Muscle layer of duodenum (tissue), 2 donors: ENCODE data around the gene ARL4C.
"Not testable (repeated sequence)": the region's sequence is repeated elsewhere in the genome, so short reads cannot be mapped to it uniquely, and the experiment has no call there.

Experiments used
- H3K27ac ChIP-seq: one replicate; pipeline ENCODE4 v1.7.0; 2013; ENCODE audit warnings: mild to moderate bottlenecking, low read length
- H3K27me3 ChIP-seq: one replicate; pipeline ENCODE4 v1.7.0; 2013; ENCODE audit warnings: low read depth, mild to moderate bottlenecking, control low read depth, low read length
- H3K36me3 ChIP-seq, 2 donors: one replicate each; pipeline ENCODE4 v1.7.0; 2013; ENCODE audit warnings: low read length in 2 of 2, control low read depth in 1 of 2, mild to moderate bottlenecking in 1 of 2; ENCODE audit not compliant: insufficient read depth in 2 of 2, control insufficient read depth in 1 of 2
- H3K4me1 ChIP-seq, 2 donors: one replicate each; pipeline ENCODE4 v1.7.0; 2013; ENCODE audit warnings: low read length in 2 of 2, mild to moderate bottlenecking in 2 of 2, control low read depth in 1 of 2, moderate library complexity in 1 of 2; ENCODE audit not compliant: insufficient read depth in 2 of 2, control insufficient read depth in 1 of 2
- H3K4me3 ChIP-seq, 2 donors: one replicate each; pipeline ENCODE4 v1.7.0; 2013; ENCODE audit warnings: low read length in 2 of 2, low read depth in 1 of 2, mild to moderate bottlenecking in 1 of 2
- H3K9me3 ChIP-seq, 2 donors: one replicate each; pipeline ENCODE4 v1.7.0; 2013; ENCODE audit warnings: low read length in 2 of 2, control low read depth in 1 of 2, mild to moderate bottlenecking in 1 of 2; ENCODE audit not compliant: control insufficient read depth in 1 of 2
- donor health status: healthy.

Gene ARL4C

DNA sequence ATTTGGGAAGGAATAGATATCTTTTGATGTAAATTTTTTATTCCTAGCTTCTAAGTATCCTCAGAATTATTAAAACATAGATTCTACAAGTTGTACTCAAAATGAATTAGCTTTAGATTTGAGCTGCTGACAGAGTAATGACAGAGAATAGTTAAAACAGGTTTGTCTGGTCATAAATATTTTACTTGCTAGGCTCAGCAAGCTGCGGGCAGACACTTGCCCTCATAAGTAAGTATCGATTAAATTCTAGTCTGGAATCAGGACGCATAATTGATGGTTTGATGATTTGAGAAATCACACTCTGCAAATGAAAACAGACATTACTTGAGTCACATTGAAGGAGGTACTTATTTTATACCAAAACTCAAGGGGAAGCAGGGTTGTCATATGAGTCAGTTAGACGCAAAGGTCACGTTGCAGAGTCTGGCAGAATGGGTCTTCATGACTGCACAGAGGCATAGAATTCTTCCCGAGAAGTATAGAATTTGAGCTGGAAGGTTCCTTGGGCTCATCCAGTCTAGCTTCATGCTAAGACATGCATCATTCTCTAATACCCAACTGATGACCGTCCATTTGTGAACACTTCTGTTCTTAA, 27.5 kb downstream of the ARL4C start:
- H3K4me1 ChIP-seq: no peaks in the 10 kb centered on the region
- no peaks in the 10 kb centered on the region for H3K27me3 ChIP-seq
- no peak overlapping the region for H3K4me3 ChIP-seq
- no peaks in the 10 kb centered on the region for H3K9me3 ChIP-seq
- H3K36me3 ChIP-seq: no peaks in the 10 kb centered on the region
- no peak overlapping the region for H3K27ac ChIP-seq

- no peaks in the 10 kb centered on the region for H3K27me3 ChIP-seq
- H3K4me1 ChIP-seq: no peaks in the 10 kb centered on the region
- H3K36me3 ChIP-seq: no peaks in the 10 kb centered on the region
- no peak overlapping the region for H3K27ac ChIP-seq
- H3K4me3 ChIP-seq: no peak overlapping the region
- H3K9me3 ChIP-seq: no peaks in the 10 kb centered on the region
These were observed 28.4 kb downstream of the ARL4C start for GRCh38 chr2:234468503-234468902.

- Histone ChIP-seq H3K4me1 (no peaks in the 10 kb centered on the region), H3K27ac (no peak overlapping the region), H3K36me3 (no peaks in the 10 kb centered on the region), H3K4me3 (no peak overlapping the region), H3K27me3 (no peaks in the 10 kb centered on the region), H3K9me3 (no peaks in the 10 kb centered on the region)
These were observed 29.6 kb downstream of the ARL4C start for GRCh38 chr2:234467289-234467688.

GRCh38 chr2:234464291-234464645, 32.6 kb downstream of the ARL4C start:
- Histone ChIP-seq H3K36me3 (no peaks in the 10 kb centered on the region), H3K9me3 (no peaks in the 10 kb centered on the region), H3K27me3 (no peaks in the 10 kb centered on the region), H3K4me1 (no peaks in the 10 kb centered on the region), H3K27ac (no peak overlapping the region), H3K4me3 (no peak overlapping the region)

GRCh38 chr2:234463626-234464290, 33.1 kb downstream of the ARL4C start:
- Histone ChIP-seq H3K9me3 (no peaks in the 10 kb centered on the region), H3K4me1 (no peaks in the 10 kb centered on the region), H3K27ac (no peak overlapping the region), H3K27me3 (no peaks in the 10 kb centered on the region), H3K36me3 (no peaks in the 10 kb centered on the region), H3K4me3 (no peak overlapping the region)

- Histone ChIP-seq H3K36me3 (no peaks in the 10 kb centered on the region), H3K27ac (no peak overlapping the region), H3K4me1 (no peaks in the 10 kb centered on the region), H3K4me3 (no peak overlapping the region), H3K27me3 (no peaks in the 10 kb centered on the region), H3K9me3 (no peaks in the 10 kb centered on the region)
These were observed 34.5 kb downstream of the ARL4C start for GRCh38 chr2:234462218-234462992.

DNA sequence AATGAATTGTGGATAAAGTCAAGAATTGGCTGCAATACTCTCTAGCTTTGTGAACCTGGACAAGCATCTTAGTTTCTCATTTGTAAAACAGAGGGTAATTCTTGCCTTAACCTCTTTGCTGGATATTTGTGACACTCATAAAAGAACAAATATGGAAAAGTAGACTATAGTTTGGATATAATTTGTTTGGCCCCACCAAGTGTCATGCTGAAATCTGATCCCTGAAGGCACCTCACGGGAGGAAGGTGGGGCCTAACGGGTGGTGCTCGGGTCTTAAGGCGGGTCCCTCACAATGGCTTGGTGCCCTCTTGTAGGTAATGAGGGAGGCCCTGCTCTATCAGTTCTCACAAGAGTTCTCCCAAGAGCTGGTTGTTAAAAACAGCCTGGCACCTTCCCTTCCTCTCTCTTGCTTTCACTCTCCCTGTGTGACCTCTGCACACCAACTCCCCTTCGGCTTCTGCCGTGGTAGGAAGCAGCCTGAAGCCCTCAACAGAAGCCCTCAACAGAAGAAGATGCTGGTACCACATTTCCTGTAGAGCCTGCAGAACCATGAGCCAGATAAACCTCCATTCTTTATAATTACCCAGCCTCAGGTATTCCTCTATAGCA, 37.4 kb downstream of the ARL4C start:
- no peak overlapping the region for H3K4me3 ChIP-seq
- no peaks in the 10 kb centered on the region for H3K9me3 ChIP-seq
- no peaks in the 10 kb centered on the region for H3K36me3 ChIP-seq
- H3K27ac ChIP-seq: no peak overlapping the region
- no peaks in the 10 kb centered on the region for H3K27me3 ChIP-seq
- H3K4me1 ChIP-seq: no peaks in the 10 kb centered on the region

DNA sequence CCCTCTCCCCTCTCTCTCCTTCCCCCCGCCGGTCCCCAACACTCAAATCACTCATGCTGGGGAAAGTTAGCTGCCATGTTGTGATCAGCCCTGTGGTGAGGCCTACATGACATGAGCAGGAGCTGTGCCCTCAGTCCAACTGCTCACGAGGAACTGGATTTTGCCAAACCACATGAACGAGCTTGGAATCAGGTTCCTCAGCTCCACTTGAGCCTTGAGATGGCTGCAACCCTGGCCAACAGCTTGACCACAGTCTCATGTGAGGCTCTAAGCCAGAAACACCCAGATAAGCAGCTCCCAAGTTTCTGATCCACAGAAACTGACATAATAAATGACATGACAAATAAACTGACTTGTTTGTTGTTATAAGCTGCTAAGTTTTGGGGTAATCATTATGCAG, 38.4 kb downstream of the ARL4C start:
- Histone ChIP-seq H3K9me3 (no peaks in the 10 kb centered on the region), H3K27me3 (no peaks in the 10 kb centered on the region), H3K36me3 (no peaks in the 10 kb centered on the region), H3K4me3 (no peak overlapping the region), H3K27ac (no peak overlapping the region), H3K4me1 (no peaks in the 10 kb centered on the region)

- Histone ChIP-seq H3K27ac (no peak overlapping the region), H3K27me3 (no peaks in the 10 kb centered on the region), H3K36me3 (no peaks in the 10 kb centered on the region), H3K4me3 (no peak overlapping the region), H3K9me3 (no peaks in the 10 kb centered on the region), H3K4me1 (no peaks in the 10 kb centered on the region)
These were observed 39.5 kb downstream of the ARL4C start for GRCh38 chr2:234457421-234457820.

DNA sequence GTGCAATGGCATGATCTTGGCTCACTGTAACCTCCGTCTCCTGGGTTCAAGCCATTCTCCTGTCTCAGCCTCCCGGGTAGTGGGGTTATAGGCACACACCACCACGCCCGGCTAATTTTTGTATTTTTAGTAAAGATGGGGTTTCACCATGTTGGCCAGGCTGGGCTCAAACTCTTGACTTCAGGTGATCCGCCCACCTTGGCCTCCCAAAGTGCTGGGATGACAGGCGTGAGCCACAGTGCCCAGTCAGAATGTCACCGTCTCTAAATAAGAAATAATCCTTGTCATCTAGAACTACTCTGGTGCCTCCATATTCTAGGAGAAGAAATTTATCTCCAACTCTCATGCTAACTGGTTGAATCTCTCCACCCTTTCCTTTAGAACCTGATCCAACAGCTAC, 41.6 kb downstream of the ARL4C start:
- H3K27ac ChIP-seq, H3K4me1 ChIP-seq, H3K36me3 ChIP-seq, H3K4me3 ChIP-seq, H3K27me3 ChIP-seq, H3K9me3 ChIP-seq: not testable (repeated sequence)

- Histone ChIP-seq H3K27ac (no peak overlapping the region), H3K27me3 (no peaks in the 10 kb centered on the region), H3K4me1 (no peaks in the 10 kb centered on the region), H3K36me3 (no peaks in the 10 kb centered on the region), H3K9me3 (no peaks in the 10 kb centered on the region), H3K4me3 (no peak overlapping the region)
These were observed 42.4 kb downstream of the ARL4C start for GRCh38 chr2:234454433-234454832.
